Mammary epithelial cell (primary cell): ENCODE measurements around the gene GRXCR2.

ENCODE experiments used
- CTCF ChIP-seq, 2 donors: IDR thresholded peaks in 1 of 2; conservative IDR thresholded peaks in 1 of 2; 2 replicates each; pipeline ENCODE4 v1.5.1; 2011 to 2012; ENCODE audit warnings: inconsistent platforms in 2 of 2, low read length in 2 of 2, mild to moderate bottlenecking in 2 of 2, control low read depth in 1 of 2, low read depth in 1 of 2; ENCODE audit not compliant: insufficient read depth in 1 of 2; ENCODE audit errors: extremely low read depth in 1 of 2
- EZH2 ChIP-seq: IDR thresholded peaks from 2 replicates; pipeline ENCODE4 v1.6.1; 2012; ENCODE audit warnings: low read length, inconsistent platforms, borderline replicate concordance

- TF ChIP-seq CTCF (conservative IDR thresholded peaks at IDR 0.05 in 1 of 2, IDR thresholded peaks at IDR 0.05 in 1 of 2; ENCODE audit: extremely low read depth in 1 of 2, insufficient read depth in 1 of 2, low read depth in 1 of 2, low read length in 2 of 2) (no peak), EZH2 (no peak)
Observed at GRCh38 chr5:145853781-145854376, 18.9 kb downstream of the GRXCR2 start.
